OCI-LY7 (cell line): ENCODE measurements around the gene MED26. TPM values are rescaled to one million over a fixed set of nuclear protein-coding genes. Genes with fewer than 3 reads are reported as not detected.

Source experiments
- BruUV-seq: library from RNA; stranded (reverse); fragments of 400-500 nt; replicated peaks from 2 replicates; lab custom pipeline; 2021; lab: Mats Ljungman, UMichigan
- CTCF ChIA-PET: fragments of 300-600 bp; sonication (Branson Sonifier 250); formaldehyde crosslinking; loops from one replicate; lab custom pipeline; 2022; ENCODE audit warnings: antibody characterized with exemption; ENCODE audit not compliant: unreplicated experiment; lab: Charles Lee
- POLR2A ChIA-PET: fragments of 300-600 bp; sonication (Branson Sonifier 250); formaldehyde crosslinking; loops from one replicate; lab custom pipeline; 2022; ENCODE audit warnings: antibody characterized with exemption; lab: Charles Lee
- DNase-seq: peaks from one replicate; pipeline ENCODE4 v3.0.0-alpha.2; 2015; ENCODE audit warnings: low spot score
- H2AFZ ChIP-seq: fragments of 200-600 bp; sonication (generic), shearing (Covaris generic); 2 replicates; pipeline ENCODE4 v1.6.1; 2014; ENCODE audit warnings: mild to moderate bottlenecking, antibody characterized with exemption, low read length, moderate library complexity
- H3K27ac ChIP-seq: fragments of 200-600 bp; sonication (generic); 2 replicates; pipeline ENCODE4 v1.5.1; 2014; ENCODE audit warnings: mixed run types, low read depth, mild to moderate bottlenecking, moderate library complexity, low read length, inconsistent platforms; ENCODE audit not compliant: poor library complexity, severe bottlenecking
- H3K36me3 ChIP-seq: fragments of 200-600 bp; sonication (generic); 2 replicates; pipeline ENCODE4 v1.6.1; 2014; ENCODE audit warnings: mild to moderate bottlenecking, antibody characterized with exemption, low read length, moderate library complexity, mixed read lengths; ENCODE audit not compliant: insufficient read depth
- H3K4me1 ChIP-seq: fragments of 200-600 bp; sonication (generic); 2 replicates; pipeline ENCODE4 v1.5.1; 2014; ENCODE audit warnings: mild to moderate bottlenecking, low read length; ENCODE audit not compliant: insufficient read depth, poor library complexity, severe bottlenecking
- H3K4me2 ChIP-seq: fragments of 200-600 bp; sonication (generic); 2 replicates; pipeline ENCODE4 v1.6.1; 2014; ENCODE audit warnings: mild to moderate bottlenecking, low read length
- H3K4me3 ChIP-seq: fragments of 200-600 bp; sonication (generic); 2 replicates; pipeline ENCODE4 v1.5.1; 2014; ENCODE audit warnings: mild to moderate bottlenecking, low read depth, low read length; ENCODE audit not compliant: poor library complexity, severe bottlenecking
- H3K79me2 ChIP-seq: fragments of 200-600 bp; sonication (generic); 2 replicates; pipeline ENCODE4 v1.6.1; 2016; ENCODE audit warnings: low read depth, mild to moderate bottlenecking, low read length, moderate library complexity, mixed read lengths; ENCODE audit not compliant: insufficient read depth
- H3K9me2 ChIP-seq: fragments of 200-600 bp; sonication (generic); 2 replicates; pipeline ENCODE4 v1.6.1; 2016; ENCODE audit warnings: mild to moderate bottlenecking, low read length, mixed read lengths; ENCODE audit not compliant: insufficient read depth
- H3K9me3 ChIP-seq: fragments of 200-600 bp; sonication (generic); 2 replicates; pipeline ENCODE4 v1.6.1; 2014; ENCODE audit warnings: mild to moderate bottlenecking, mixed run types, low read length, mixed read lengths
- H4K20me1 ChIP-seq: fragments of 200-600 bp; sonication (generic); 2 replicates; pipeline ENCODE4 v1.6.1; 2014; ENCODE audit warnings: mild to moderate bottlenecking, antibody characterized with exemption, low read length, moderate library complexity, mixed read lengths; ENCODE audit not compliant: insufficient read depth
- CTCF ChIP-seq: fragments of 200-600 bp; sonication (generic); conservative IDR thresholded peaks from 2 replicates; pipeline ENCODE4 v1.5.1; 2014; ENCODE audit warnings: mild to moderate bottlenecking, antibody characterized with exemption, low read length, moderate library complexity, mixed read lengths
- EZH2phosphoT487 ChIP-seq: fragments of 200-600 bp; sonication (generic); IDR thresholded peaks from 2 replicates; pipeline ENCODE4 v1.6.1; 2018; ENCODE audit warnings: low read depth, borderline replicate concordance, mild to moderate bottlenecking, mixed run types, antibody characterized with exemption, low read length, moderate library complexity, mixed read lengths
- intact Hi-C: fragments of 100-400 bp; cut with micrococcal nuclease; formaldehyde crosslinking; loops from one replicate; pipeline ENCODE4 v1.10.0; 2022; ENCODE audit not compliant: unreplicated experiment
- total RNA-seq, 2 experiments: library from RNA; depleted of rRNA in 1 of 2; stranded (reverse); fragments of >200 nt in 1 of 2; shearing (Covaris generic) in 1 of 2; gene quantifications; 2 replicates each; pipeline ENCODE4 v1.2.3, GENCODE V29; 2014 to 2022

MED26 gene
- total RNA-seq, 2 experiments from 2014 or later: 19.4 to 26.8 TPM

GRCh38 chr19:16603090-16603489 lies 24.9 kb downstream of the MED26 start:
- H3K36me3 ChIP-seq: peaks cover 35% of the 10 kb centered on the region
- H3K27ac ChIP-seq: no peak overlapping the region
- ChIA-PET CTCF (no interaction called here), POLR2A (no interaction called here)
- no peaks in the 10 kb centered on the region for H3K9me2 ChIP-seq
- no peak overlapping the region for H3K4me2 ChIP-seq
- DNase-seq: no peak
- H2AFZ ChIP-seq: no peak overlapping the region
- H3K9me3 ChIP-seq: no peaks in the 10 kb centered on the region
- H3K4me1 ChIP-seq: peaks cover 50% of the 10 kb centered on the region
- peaks cover 99% of the 10 kb centered on the region for H3K79me2 ChIP-seq
- intact Hi-C loops: no loop called here
- BruUV-seq: no TSS peak
- H3K4me3 ChIP-seq: no peak overlapping the region
- TF ChIP-seq CTCF: no peak
- TF ChIP-seq EZH2phosphoT487: no peak
- peaks cover 30% of the 10 kb centered on the region; the same call in 1 of the 2 replicates for H4K20me1 ChIP-seq

- Histone ChIP-seq H3K79me2 (peaks cover 93% of the 10 kb centered on the region), H4K20me1 (peaks cover 40% of the 10 kb centered on the region), H3K4me1 (peaks cover 41% of the 10 kb centered on the region), H3K4me3 (no peak overlapping the region), H3K27ac (no peak overlapping the region), H3K9me3 (no peaks in the 10 kb centered on the region), H3K9me2 (no peaks in the 10 kb centered on the region), H2AFZ (no peak overlapping the region), H3K36me3 (peaks cover 26% of the 10 kb centered on the region), H3K4me2 (no peak overlapping the region)
- CTCF ChIA-PET: no interaction called here
- TF ChIP-seq EZH2phosphoT487 (no peak), CTCF (no peak)
- POLR2A ChIA-PET: interaction anchor here (0.7 kb wide), 1 partner anchor 15 kb away, joined by 3 read pairs; no protein-coding TSS in a partner anchor
- intact Hi-C loops: no loop called here
- DNase-seq: no peak
- no TSS peak for BruUV-seq
Observed at GRCh38 chr19:16601378-16602052, 26.5 kb downstream of the MED26 start.

GRCh38 chr19:16600824-16601223 lies 27.2 kb downstream of the MED26 start:
- H3K4me2 ChIP-seq: no peak overlapping the region
- peaks cover 41% of the 10 kb centered on the region for H3K4me1 ChIP-seq
- H4K20me1 ChIP-seq: peaks cover 40% of the 10 kb centered on the region
- H3K27ac ChIP-seq: no peak overlapping the region
- no peaks in the 10 kb centered on the region for H3K9me3 ChIP-seq
- no peak overlapping the region for H3K4me3 ChIP-seq
- H2AFZ ChIP-seq: no peak overlapping the region
- no peak for DNase-seq
- ChIA-PET POLR2A (interaction anchor here (0.7 kb wide), 1 partner anchor 14 kb away, joined by 3 read pairs; no protein-coding TSS in a partner anchor), CTCF (no interaction called here)
- no peaks in the 10 kb centered on the region for H3K9me2 ChIP-seq
- peaks cover 93% of the 10 kb centered on the region for H3K79me2 ChIP-seq
- no peak for TF ChIP-seq CTCF
- TF ChIP-seq EZH2phosphoT487: no peak
- H3K36me3 ChIP-seq: peaks cover 24% of the 10 kb centered on the region
- BruUV-seq: no TSS peak
- intact Hi-C loops: no loop called here
